NCI-H2196 treated with DMSO at 0.1 percent for 48 hours (cell line): ENCODE measurements around the gene TFF3.

ENCODE experiments used
- DNase-seq: peaks from one replicate; lab custom pipeline; 2025; ENCODE audit not compliant: unreplicated experiment; lab: John Stamatoyannopoulos, UW

Gene TFF3, protein sequence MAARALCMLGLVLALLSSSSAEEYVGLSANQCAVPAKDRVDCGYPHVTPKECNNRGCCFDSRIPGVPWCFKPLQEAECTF

DNA sequence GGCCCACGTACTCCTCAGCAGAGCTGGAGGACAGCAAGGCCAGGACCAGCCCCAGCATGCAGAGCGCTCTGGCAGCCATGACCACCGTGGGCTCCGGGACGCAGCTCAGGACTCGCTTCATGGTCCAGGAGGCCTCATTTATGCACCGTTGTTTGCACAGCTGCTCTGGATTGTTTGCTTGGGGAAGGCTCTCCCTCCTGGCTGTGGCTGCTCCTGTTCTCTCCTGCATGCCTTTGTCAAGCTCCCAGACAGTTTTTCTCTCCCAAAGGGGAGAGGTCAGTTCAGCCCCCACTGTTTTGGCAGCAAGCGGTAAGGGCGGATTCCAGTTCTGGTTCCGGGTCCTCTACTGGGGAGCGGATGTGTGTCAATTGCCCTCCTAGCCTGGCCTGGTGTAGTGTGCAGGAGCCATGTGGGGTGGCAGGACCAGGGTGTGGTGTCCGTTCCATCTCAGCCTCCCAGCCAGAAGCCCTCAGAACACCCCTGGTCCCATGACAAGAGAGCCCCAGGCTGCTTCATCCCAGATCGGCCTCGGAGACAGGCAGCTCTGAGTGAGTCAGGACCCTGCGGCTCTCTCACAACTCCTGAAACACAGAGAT lies at the start of gene TFF3:
Gene TFF3 (minus strand): TSS at position 114 of the 596 bp plus-strand sequence. CDS start 35 bp downstream, at position 79.
- peak; percentile 94 for DNase-seq

DNA sequence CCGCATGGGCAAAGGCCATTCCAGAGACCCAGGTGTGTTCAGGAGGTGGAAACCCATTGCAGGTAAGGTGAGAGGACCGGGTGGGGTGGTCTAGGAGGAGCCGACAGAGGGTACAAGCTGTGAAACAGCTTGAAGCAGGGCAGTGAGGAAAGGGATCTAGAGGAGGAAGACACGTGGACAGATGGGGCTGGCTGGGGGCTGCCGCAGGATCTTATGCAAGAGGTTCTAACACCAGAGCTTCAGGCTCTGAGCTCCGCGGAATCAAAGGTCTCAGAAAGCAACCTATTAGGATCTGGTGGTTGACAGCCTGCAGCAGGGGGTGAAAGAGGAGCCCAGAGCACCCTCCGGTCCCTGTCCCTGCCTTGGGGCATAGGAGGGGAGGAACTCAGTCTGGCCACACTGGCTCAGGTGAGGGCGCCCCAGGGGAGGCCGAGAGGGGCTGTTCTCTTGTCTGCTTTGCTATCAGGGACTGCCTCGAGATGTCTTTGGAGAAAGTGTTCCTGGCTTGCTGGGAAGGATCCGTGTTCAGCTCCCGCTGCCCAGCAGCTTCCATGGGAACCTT lies 49.2 kb upstream of the TFF3 start:
- no peak for DNase-seq

DNA sequence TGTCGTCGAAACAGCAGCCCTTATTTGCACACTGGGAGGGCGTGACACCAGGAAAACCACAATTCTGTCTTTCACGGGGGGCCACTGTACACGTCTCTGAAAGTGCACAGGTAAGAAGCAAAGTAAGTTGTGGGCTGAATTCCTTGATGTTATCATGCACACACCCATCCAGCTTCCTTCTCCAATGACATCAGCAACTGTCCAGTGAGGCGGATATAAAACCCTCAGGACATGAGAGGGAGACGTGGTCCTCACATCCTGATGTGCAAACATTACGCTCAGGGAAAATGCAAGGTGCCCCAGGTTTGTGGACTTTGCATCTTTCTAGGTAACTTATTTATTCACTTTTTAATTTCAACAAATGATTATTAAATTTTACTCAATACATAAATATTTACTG lies 48.1 kb upstream of the TFF3 start:
- DNase-seq: no peak

DNA sequence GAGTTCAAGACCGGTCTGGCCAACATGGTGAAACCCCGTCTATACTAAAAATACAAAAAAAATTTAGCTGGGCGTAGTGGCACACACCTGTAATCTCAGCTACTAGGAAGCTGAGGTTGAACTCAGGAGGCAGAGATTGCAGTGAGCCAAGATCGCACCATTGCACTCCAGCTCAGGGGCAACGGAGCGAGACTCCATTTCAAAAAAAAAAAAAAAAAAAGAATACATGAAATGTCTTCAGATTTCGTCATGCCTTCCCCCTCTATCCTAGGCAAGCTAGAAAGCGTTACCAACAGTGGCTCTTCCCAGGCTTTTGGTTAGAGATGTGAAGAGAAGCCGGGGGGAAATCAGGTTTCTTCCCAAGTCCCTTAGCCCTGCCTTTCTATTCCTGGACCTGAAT lies 47.5 kb upstream of the TFF3 start:
- DNase-seq: no peak

DNA sequence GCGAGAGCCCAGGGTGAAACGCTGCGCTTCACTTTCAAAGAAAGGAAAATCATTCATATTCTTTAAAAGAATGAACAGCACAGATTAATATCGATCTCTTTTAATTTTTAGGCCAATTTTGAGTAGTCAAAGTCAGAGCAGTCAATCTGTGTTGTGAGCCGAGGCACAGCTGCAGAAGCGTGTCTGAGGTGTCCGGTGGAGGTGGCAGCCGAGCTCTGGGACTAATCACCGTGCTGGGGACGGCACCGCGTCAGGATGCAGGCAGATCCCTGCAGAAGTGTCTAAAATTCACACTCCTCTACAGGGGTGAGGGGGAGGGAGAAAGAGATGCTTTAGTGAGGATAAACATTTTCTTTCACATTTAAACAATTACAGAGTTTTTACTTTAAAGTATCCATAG lies 47.0 kb upstream of the TFF3 start:
- no peak for DNase-seq

DNA sequence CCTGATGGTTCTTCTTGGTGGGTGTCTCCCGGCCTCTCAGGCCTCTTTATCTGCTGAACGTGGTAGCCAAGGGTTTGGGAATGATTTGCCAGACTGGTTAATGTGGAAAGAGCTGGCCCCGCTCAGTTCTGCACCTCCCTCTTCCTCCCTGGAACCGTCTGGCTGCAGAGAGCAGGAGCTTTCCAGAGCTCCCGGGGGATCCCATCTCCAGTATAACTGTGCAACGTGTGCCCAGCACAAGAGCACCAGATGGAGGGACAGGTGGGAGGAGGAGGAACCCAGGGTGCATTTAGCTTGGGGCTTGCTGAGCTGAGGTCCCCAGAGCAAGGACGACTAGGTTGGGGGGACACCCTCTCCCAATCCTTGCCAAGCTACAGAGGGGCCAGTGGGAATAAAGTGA lies 46.1 kb upstream of the TFF3 start:
- no peak for DNase-seq

DNA sequence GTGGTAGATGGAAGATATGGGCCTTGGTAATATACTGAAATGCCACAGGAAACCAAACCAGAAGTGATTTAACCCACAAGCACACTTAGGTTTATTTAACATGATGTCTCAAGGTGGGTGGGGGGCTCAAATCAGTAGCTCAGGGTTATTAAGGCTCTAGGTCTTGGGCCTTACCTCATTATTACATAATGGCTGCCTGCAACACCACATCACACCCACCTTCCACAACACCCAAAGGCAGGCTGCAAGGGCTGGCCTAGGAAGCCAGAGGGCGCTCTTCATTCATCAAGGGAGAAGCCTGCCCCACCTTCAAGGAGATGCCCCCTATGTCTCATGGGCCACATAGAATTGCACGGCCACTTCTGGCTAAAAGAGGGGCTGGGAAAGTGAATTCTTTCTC lies 45.1 kb upstream of the TFF3 start:
- no peak for DNase-seq

DNA sequence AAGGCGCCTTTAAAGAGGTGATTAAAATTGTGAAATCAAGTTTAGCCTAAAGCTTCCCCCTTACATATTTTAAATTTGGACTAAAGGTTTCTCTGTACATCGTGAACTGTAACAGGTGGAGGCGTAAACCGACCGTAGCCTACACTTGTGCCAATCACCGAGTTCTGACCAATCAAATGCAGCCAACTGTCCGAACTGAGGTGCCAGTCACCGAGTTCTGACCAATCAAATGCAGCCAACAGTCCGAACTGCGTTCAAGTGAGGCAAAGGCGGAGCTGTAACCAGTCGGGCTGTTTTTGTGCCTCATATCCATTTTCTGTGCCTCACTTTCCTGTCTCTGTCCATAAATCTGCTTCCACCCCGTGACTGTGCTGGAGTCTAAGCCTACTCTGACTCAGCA lies 43.7 kb upstream of the TFF3 start:
- no peak for DNase-seq

DNA sequence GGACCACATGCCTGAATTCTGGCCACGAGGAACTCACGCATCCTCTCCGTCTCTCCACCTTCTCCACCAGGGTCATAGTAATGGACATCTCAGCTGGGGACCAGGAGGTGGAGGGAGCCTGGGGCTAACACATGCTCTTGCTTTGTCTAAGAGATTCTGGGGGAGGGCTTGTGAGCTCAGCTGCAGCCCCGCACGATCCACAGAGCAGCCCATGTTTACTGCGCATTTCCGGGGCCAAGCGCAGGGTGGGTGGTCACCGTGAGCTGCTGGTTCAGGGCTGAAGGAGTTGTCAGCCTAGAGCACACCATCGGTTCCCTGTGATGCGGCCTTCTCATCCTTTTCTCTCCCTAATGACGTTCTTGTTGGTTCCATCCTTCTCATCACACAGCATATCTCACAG lies 43.1 kb upstream of the TFF3 start:
- DNase-seq: no peak

DNA sequence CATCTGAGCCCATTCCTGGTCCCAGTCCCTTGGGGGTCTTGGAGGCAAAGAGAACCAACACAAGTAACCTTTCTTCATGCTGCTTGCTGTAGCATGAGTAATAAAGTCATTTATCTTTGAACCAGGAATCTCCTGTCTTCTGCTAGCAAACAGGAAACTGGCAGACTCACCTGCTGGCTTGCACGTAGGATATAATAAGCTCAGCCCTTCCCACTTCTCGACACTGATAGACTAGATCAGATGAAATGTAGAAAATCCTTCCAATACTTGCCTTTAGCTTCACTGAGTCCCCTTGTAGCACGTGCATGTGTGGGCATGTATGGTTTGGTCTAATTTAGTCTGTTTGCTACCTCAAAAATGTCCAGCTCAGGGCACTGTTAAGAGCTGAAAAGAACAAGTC lies 42.1 kb upstream of the TFF3 start:
- DNase-seq: no peak

DNA sequence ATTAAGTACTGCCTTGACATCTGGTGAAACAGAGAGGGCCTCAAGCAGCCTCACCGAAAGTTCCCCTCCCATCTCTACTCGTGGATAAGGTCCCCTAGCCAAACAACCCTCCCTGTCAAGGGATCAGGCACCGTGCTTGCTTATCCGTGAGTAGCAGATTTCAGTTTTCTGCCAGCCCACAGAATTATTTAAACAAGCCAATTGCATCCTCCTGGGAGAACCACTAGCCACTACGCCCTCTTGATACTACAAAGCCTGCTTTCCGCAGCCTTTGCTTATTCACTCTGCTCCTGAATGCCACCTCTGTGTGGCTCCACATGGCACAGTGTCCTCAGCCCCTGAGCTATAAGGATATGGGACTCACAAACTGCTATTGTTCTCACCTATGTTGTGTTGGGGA lies 41.4 kb upstream of the TFF3 start:
- no peak for DNase-seq

DNA sequence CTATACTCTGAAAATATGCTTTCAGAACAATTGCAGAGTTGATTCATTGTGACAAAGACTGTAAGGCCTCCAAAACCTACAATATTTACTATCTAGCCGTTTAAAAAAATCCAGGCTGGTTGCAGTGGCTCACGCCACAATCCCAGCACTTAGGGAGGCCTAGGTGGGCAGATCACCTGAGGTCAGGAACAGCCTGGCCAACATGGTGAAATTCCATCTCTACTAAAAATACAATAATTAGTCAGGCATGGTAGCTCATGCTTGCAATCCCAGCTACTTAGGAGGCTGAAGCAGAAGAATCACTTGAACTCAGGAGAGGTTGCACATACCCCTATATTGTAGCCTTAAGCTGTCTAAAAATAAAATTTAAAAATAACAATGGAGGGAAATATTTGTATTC lies 40.8 kb upstream of the TFF3 start:
- no peak for DNase-seq

DNA sequence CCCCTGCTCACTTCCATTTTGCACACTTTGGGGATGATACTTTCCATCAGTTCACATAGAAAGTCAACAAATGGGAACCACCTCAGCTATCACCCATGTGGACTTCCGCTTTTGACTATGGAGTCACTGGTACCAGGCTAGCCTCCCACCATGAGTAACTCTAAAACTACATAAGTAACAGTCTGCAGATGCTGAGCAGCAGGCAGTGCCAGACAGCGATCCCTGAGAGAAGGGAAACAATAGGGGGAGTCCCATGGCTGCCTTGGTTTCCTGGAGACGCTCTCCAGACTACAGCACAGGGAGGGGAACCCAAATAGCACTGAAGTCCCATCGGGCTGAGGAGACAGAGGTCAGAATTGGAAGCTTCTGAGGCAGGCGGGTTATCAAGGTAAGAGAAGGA lies 38.4 kb upstream of the TFF3 start:
- DNase-seq: no peak

DNA sequence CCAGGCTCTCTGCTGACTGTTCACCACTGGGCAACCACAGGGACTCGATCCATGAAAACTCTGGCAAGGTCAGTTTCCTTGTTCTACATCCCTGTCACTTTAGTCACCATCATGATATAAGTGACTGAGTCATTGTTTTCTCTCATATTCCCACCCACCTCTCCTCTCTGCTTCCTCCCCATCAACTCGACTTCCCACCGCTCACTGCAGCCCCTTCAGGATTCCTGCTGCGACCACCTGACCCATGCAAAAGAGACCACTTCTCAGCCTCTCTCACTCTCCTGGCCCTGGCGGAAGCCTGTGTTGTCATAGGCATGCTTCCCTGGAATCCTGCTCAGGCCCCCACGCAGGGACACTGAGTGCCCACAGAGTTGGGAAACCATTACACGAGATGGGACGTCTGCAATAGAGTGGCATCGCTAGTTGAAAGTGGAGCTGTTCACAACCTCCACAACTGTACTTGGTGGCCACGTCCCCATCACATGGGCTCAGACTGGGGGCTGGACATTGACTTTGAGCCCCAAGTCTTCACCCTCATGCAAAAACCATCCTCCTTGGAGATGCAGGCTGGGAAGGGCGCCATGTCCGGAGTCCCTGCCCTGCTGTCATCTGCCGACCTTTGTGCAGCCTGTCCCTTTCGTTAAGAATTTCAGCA lies 37.4 kb upstream of the TFF3 start:
- DNase-seq: no peak

DNA sequence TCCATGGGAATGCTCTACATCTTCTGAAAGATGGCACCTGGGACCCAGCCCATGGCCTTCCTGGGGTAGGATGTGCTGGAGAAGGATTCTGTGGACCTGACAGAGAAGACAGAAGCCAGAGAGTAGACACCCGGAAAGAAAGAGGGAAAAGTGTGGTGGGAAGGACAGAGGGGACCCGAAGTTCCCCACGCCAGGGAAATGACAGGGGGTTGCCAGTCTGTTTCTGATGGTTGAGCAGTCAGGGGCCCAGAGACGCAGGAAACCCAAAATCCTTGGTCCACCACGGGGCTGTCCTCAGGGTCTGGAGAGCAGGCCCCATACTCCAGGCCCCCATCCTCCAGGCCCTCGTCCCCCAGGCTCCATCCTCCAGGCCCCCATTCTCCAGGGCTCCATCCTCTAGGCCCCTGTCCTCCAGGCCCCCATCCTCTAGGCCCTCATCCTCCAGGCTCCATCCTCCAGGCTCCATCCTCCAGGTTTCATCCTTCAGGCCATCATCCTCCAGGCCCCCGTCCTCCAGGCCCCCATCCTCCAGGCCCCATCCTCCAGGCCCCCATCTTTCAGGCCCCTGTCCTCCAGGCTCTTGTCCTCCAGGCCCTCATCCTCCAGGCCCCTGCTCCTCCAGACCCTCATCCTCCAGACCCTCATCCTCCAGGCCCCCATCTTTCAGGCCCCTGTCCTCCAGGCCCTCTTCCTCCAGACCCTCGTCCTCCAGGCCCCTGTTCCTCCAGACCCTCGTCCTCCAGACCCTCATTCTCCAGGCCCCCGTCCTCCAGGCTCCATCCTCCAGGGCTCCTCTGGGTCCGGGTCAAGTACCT lies 36.6 kb upstream of the TFF3 start:
- DNase-seq: no peak

DNA sequence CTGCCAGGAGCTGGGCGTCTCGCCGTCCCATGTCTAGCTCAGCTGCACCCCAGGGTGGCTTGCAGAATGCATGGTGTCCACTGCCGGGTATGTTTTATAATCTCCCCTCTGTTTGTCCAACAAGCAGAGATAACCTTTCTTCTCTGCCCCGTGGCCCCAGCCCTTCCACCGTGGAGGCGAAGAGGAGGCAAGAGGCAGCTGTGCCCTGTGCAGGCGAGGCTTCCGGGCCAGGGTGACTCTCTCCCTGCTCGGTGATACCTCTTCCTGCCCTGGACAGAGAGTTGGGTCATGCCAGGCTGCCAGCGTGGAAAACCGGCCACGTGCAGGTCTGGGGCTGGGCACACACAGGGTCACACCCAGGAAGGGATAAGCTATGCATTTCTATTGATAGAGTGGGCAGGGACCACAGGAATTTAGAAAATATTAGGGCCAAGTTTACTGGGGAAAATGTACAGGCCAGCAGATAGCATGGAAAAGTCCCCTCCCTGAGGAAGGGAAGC lies 35.8 kb upstream of the TFF3 start, which contains the start of gene TFF2:
Gene TFF2 (minus strand): TSS at position 68 of the 500 bp plus-strand sequence. CDS start 37 bp downstream, at position 31.
- no peak for DNase-seq

DNA sequence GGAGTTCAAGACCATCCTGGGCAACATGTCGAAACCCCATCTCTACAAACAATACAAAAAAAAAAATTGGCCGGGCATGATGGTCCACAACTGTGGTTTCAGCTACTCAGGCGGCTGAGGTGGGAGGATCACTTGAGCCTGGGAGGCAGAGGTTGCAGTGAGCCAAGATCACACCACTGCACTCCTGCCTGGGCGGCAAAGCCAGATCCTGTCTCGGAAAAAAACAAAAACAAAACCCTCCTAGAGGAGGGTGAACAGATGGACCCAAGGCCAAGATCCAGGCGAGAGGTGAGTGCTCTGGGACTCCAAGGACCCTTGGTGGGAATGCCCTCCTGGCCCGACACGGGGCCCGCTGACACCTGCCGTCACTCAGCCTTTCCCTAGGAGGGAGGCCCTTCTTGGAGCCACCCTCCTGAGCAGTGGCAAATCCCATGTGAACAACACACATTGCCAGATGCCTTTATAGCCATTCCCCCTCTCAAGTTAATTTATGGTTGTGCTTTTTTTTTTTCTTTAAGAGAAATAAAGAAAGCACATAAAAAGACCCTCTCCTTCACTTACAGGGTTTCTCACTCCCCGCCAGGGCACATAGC lies 35.2 kb upstream of the TFF3 start:
- DNase-seq: no peak

DNA sequence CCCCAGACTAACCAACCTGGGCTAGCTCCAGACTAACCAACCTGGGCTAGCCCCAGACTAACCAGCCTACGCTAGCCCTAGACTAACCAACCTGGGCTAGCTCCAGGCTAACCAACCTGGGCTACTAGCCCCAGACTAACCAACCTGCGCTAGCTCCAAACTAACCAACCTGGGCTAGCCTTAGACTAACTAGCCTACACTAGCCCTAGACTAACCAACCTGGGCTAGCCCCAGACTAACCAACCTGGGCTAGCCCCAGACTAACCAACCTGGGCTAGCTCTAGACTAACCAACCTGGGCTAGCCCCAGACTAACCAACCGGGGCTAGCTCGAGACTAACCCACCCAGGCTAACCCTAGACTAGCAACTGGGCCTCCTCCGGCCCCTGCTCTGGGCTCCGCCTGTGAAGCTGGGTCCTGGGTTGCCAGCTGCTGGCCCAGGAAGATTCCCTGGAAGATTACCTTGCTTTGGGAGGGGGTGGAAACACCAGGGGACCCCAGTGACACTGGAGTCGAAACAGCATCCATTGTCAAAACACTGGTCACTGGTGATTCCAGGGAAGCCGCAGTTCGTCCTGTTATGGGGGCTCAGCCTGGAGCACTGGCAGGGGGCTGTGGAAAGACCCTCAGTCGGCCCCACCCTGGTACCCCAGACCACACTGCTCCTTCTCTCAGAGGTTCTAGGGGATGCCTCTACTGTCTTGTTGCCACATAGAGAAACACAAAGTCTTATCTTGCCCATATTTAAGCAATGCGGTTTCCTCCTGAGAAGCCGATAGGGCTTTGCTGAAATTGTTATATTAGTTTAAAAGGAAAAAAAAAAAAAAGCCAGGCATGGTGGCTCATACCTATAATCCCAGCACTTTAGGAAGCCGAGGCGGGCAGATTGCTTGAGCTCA lies 34.5 kb upstream of the TFF3 start:
- no peak for DNase-seq

DNA sequence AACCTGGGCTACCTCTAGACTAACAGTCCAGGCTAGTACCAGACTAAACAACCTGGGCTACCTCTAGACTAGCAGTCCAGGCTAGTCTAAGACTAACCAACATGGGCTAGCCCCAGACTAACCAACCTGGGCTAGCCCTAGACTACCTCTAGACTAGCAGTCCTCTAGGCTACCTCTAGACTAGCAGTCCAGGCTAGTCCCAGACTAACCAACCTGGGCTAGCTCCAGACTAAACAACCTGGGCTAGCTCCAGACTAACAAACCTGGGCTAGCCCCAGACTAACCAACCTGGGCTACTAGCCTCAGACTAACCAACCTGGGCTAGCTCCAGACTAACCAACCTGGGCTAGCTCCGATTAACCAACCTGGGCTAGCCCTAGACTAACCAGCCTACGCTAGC lies 33.6 kb upstream of the TFF3 start:
- no peak for DNase-seq
